Natural killer cell (primary cell): ENCODE data around the gene GIPC1. TPM values are rescaled to one million over a fixed set of nuclear protein-coding genes. Genes with fewer than 3 reads are reported as not detected.
A peak's percentile ranks its signal among the peaks of the same experiment; 100 is the strongest.

Experiments
- ATAC-seq, 3 donors: fragments of 150-1000 bp in 2 of 3; fragments of 200-7000 bp in 1 of 3; cut with Tn5 transposase; 1 replicate in 1 of 3; 2 replicates in 2 of 3; pipeline ENCODE4 v1.10.0; 2021; ENCODE audit warnings: mild to moderate bottlenecking in 2 of 3, moderate library complexity in 2 of 3
- DNase-seq, 2 donors: peaks; one replicate each; pipeline versions ENCODE4 v3.0.0 to v3.0.0-alpha.2; 2013 to 2021; ENCODE audit warnings: mixed read lengths in 1 of 2
- H3K27ac ChIP-seq: one replicate; pipeline ENCODE4 v1.5.1; 2013; ENCODE audit warnings: mild to moderate bottlenecking, low read length
- H3K27me3 ChIP-seq: one replicate; pipeline ENCODE4 v1.6.1; 2013; ENCODE audit warnings: low read length; ENCODE audit not compliant: control insufficient read depth, insufficient read depth
- H3K36me3 ChIP-seq: one replicate; pipeline ENCODE4 v1.6.1; 2013; ENCODE audit warnings: low read length; ENCODE audit not compliant: control insufficient read depth, insufficient read depth
- H3K4me1 ChIP-seq: one replicate; pipeline ENCODE4 v1.6.1; 2013; ENCODE audit warnings: low read length; ENCODE audit not compliant: control insufficient read depth, insufficient read depth
- H3K4me3 ChIP-seq: one replicate; pipeline ENCODE4 v1.5.1; 2013; ENCODE audit warnings: low read length
- H3K9me3 ChIP-seq: one replicate; pipeline ENCODE4 v1.6.1; 2013; ENCODE audit warnings: low read length; ENCODE audit not compliant: control insufficient read depth, insufficient read depth
- H3K27ac Mint-ChIP-seq, 2 donors: one replicate each; pipeline ENCODE4 v1.8.0; 2022; ENCODE audit warnings: mild to moderate bottlenecking in 2 of 2, mixed read lengths in 2 of 2, moderate library complexity in 1 of 2
- H3K27me3 Mint-ChIP-seq, 2 donors: one replicate each; pipeline ENCODE4 v1.8.0; 2022; ENCODE audit warnings: low read depth in 2 of 2, mixed read lengths in 2 of 2
- H3K36me3 Mint-ChIP-seq: one replicate; pipeline ENCODE4 v1.8.0; 2022; ENCODE audit warnings: mixed read lengths
- H3K4me1 Mint-ChIP-seq, 2 donors: one replicate each; pipeline ENCODE4 v1.8.0; 2022; ENCODE audit warnings: mixed read lengths in 2 of 2
- H3K4me3 Mint-ChIP-seq: one replicate; pipeline ENCODE4 v1.8.0; 2022; ENCODE audit warnings: mild to moderate bottlenecking, moderate library complexity, mixed read lengths
- H3K9me3 Mint-ChIP-seq, 2 donors: one replicate each; pipeline ENCODE4 v1.8.0; 2022; ENCODE audit warnings: mixed read lengths in 2 of 2
- WGBS: methylation state at CpG from one replicate; pipeline ENCODE4 v1.1.7; 2013; ENCODE audit warnings: missing lambda C conversion rate; ENCODE audit not compliant: insufficient coverage; 5-methylcytosine and 5-hydroxymethylcytosine counted together
- intact Hi-C: fragments of 100-400 bp; cut with micrococcal nuclease; formaldehyde crosslinking; loops from one replicate; pipeline ENCODE4 v1.14.2; 2022
- total RNA-seq, 4 donors: library from RNA; stranded (reverse); fragments of 120-200 nt in 1 of 4; gene quantifications; one replicate each; pipeline versions ENCODE4 v1.2.3 to v1.2.4, GENCODE V29; 2013 to 2022
- TF ChIP-seq, protein P1 (sequence below): fragments of 200-600 bp; IDR thresholded peaks from one replicate; pipeline ENCODE4 v1.8.0; 2022; ENCODE audit warnings: antibody characterized with exemption

The GIPC1 gene
- total RNA-seq, 3 donors from 2014 or later (not counting 1 experiment from before 2014, with no cell fraction given), result 25.3 to 34.5 (median 31.4) TPM

DNA sequence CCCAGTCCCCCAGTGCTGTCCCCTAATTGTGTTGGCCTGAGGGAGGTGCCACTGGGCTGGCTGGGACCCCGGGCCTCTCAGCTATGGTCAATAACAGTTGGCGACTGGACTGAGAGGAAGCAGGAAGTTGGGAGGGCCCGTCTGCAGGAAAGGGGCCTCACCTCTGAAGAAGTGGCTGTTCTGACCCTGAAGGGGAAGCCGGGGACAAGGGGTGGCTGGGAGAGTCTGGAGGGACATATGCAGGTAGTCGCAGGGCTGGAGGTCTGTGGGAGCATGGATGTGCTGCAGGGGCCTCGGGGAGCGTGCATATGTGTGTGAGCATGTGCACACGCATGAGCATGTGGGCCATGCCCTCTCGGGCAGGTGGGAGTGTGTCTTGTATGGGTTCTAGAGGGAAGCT lies 56.9 kb downstream of the GIPC1 start:
- Histone ChIP-seq H3K27me3 (no peaks in the 10 kb centered on the region), H3K4me1 (peaks cover 76% of the 10 kb centered on the region), H3K36me3 (peaks cover 24% of the 10 kb centered on the region), H3K4me3 (no peak overlapping the region), H3K9me3 (no peaks in the 10 kb centered on the region), H3K27ac (peak overlapping the region; percentile 51)
- Mint-ChIP-seq H3K9me3 (no peaks in the 10 kb centered on the region), H3K36me3 (no peaks in the 10 kb centered on the region), H3K27ac (peak overlapping the region; percentile 97 to 100), H3K4me3 (peak overlapping the region; percentile 68), H3K27me3 (no peaks in the 10 kb centered on the region), H3K4me1 (peaks cover 45 to 59% of the 10 kb centered on the region in 2 donors)
- TF ChIP-seq, protein P1, sequence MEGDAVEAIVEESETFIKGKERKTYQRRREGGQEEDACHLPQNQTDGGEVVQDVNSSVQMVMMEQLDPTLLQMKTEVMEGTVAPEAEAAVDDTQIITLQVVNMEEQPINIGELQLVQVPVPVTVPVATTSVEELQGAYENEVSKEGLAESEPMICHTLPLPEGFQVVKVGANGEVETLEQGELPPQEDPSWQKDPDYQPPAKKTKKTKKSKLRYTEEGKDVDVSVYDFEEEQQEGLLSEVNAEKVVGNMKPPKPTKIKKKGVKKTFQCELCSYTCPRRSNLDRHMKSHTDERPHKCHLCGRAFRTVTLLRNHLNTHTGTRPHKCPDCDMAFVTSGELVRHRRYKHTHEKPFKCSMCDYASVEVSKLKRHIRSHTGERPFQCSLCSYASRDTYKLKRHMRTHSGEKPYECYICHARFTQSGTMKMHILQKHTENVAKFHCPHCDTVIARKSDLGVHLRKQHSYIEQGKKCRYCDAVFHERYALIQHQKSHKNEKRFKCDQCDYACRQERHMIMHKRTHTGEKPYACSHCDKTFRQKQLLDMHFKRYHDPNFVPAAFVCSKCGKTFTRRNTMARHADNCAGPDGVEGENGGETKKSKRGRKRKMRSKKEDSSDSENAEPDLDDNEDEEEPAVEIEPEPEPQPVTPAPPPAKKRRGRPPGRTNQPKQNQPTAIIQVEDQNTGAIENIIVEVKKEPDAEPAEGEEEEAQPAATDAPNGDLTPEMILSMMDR, result no peak
- WGBS, result 39% methylated on average over 9 of the region's 9 CpGs
- DNase-seq (no peak), ATAC-seq (no peak)
- intact Hi-C loops, result no loop called here

DNA sequence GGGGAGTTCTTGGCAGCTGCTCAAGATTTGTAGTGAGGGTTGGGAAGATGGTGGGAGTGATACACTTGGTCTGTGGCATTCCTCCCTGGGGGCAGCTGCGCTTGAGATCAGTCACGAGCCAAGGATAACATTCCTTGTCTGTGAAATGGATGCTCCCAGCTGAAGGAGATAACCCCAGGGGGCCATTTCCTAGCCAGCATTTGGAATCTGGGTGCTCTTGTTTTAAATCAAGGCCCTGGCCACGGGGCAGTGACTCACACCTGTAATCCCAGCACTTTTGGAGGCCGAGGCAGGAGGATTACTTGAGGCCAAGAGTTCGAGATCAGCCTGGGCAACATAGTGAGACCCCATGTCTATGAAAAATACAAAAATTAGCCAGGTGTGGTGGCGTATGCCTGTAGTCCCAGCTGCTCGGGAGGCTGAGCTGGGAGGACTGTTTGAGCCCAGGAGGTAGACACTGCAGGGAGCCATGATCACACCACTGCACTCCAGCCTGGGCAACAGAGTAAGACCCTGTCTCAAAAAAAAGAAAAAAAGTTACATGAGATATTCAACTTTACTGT lies 58.3 kb downstream of the GIPC1 start:
- no peaks in the 10 kb centered on the region for H3K9me3 ChIP-seq
- no peaks in the 10 kb centered on the region for H3K36me3 Mint-ChIP-seq
- no peak for ATAC-seq
- H3K9me3 Mint-ChIP-seq, result no peaks in the 10 kb centered on the region
- no peak for DNase-seq
- TF ChIP-seq, protein P1, result no peak
- peak overlapping the region; percentile 68 for H3K4me3 Mint-ChIP-seq
- no peaks in the 10 kb centered on the region for H3K27me3 ChIP-seq
- peaks cover 81% of the 10 kb centered on the region for H3K4me1 ChIP-seq
- peaks cover 46 to 57% of the 10 kb centered on the region in 2 donors for H3K4me1 Mint-ChIP-seq
- H3K27me3 Mint-ChIP-seq, result no peaks in the 10 kb centered on the region
- H3K4me3 ChIP-seq, result no peak overlapping the region
- H3K27ac Mint-ChIP-seq, result peak overlapping the region; percentile 97 to 100
- peak overlapping the region; percentile 62 for H3K27ac ChIP-seq
- intact Hi-C loops, result no loop called here
- H3K36me3 ChIP-seq, result peaks cover 11% of the 10 kb centered on the region
- WGBS, result 92% methylated on average over 7 of the region's 7 CpGs

DNA sequence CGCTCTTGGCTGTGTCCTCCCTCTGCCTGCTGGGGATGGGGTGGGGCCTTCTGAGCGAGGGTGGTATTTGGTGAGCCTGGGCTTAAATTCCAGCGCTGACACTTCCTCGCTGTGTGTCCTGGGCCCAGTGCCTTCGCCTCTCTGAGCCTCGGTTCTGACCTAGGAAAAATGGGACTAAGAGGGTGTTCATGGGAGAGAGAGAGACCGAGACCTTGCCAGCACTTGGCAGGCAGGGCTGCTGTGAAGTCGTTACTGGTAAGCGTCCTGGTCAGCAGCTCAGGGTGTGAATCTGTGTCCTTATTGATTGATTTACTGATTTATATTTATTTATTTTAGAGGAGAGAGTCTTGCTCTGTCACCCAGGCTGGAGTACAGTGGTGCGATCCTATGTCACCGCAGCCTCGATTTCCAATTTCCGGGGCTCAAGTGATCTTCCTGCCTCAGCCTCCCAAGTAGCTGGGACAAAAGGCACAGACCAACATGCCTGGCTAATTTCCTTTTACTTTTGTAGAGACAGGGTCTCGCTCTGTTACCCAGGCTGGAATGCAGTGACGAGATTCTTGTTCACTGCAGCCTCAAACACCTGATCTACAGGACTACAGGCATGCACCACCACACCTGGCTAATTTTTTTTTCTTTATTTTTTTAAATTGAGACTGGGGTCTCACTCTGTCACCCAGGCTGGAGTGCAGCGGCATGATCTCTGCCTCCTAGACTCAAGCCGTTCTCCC lies 60.4 kb downstream of the GIPC1 start:
- ATAC-seq, result no peak
- intact Hi-C loops, result loop anchor here (1.0 to 2.0 kb wide), 2 partner anchors 17 to 24 kb away; partner anchors contain the start of gene DDX39A

More for the DNA sequence above, 60.4 kb downstream of the GIPC1 start:
- WGBS, result 87% methylated on average over 17 of the region's 17 CpGs
- Mint-ChIP-seq H3K27ac (peak overlapping the region; percentile 97 to 100), H3K4me3 (peak overlapping the region; percentile 90), H3K9me3 (no peaks in the 10 kb centered on the region), H3K27me3 (no peaks in the 10 kb centered on the region), H3K36me3 (no peaks in the 10 kb centered on the region), H3K4me1 (peaks cover 45 to 59% of the 10 kb centered on the region in 2 donors)
- no peaks in the 10 kb centered on the region for H3K36me3 ChIP-seq
- TF ChIP-seq, protein P1, result no peak
- H3K9me3 ChIP-seq, result no peaks in the 10 kb centered on the region
- H3K27ac ChIP-seq, result peak overlapping the region; percentile 79
- DNase-seq, result no peak
- H3K27me3 ChIP-seq, result no peaks in the 10 kb centered on the region
- no peak overlapping the region for H3K4me3 ChIP-seq
- H3K4me1 ChIP-seq, result peaks cover 73% of the 10 kb centered on the region
